Keratinocyte (primary cell): ENCODE measurements around the gene VMP1. TPM values are rescaled to one million over a fixed set of nuclear protein-coding genes. Genes with fewer than 3 reads are reported as not detected.

Experiments
- DNase-seq: peaks from one replicate; pipeline ENCODE4 v3.0.0-alpha.2; 2011; ENCODE audit warnings: low read depth, missing footprints, low spot score
- FAIRE-seq: peaks from 2 replicates; lab custom pipeline; 2011; peaks lifted over from hg19 to GRCh38; lab: Jason Lieb, UNC
- H2AFZ ChIP-seq: 2 replicates; pipeline ENCODE4 v1.6.0; 2012; ENCODE audit warnings: low read length, control low read depth, inconsistent platforms; ENCODE audit not compliant: control insufficient read depth
- H3K27ac ChIP-seq: 2 replicates; pipeline ENCODE4 v1.5.1; 2011; ENCODE audit warnings: low read length; ENCODE audit not compliant: control insufficient read depth, insufficient read depth
- H3K27me3 ChIP-seq: 3 replicates; pipeline ENCODE4 v1.6.0; 2011; ENCODE audit warnings: low read length; ENCODE audit not compliant: control insufficient read depth, insufficient read depth; ENCODE audit errors: extremely low read depth
- H3K36me3 ChIP-seq, 2 experiments: 2 replicates in 1 of 2; 3 replicates in 1 of 2; pipeline ENCODE4 v1.5.1; 2011; ENCODE audit warnings: low read length in 2 of 2, mild to moderate bottlenecking in 1 of 2; ENCODE audit not compliant: control insufficient read depth in 2 of 2, insufficient read depth in 2 of 2; ENCODE audit errors: extremely low read depth in 1 of 2
- H3K4me1 ChIP-seq: 3 replicates; pipeline ENCODE4 v1.5.1; 2011; ENCODE audit warnings: low read length; ENCODE audit not compliant: control insufficient read depth, insufficient read depth; ENCODE audit errors: extremely low read depth
- H3K4me2 ChIP-seq: 3 replicates; pipeline ENCODE4 v1.6.0; 2011; ENCODE audit warnings: low read depth, low read length; ENCODE audit not compliant: control insufficient read depth, insufficient read depth; ENCODE audit errors: extremely low read depth
- H3K4me3 ChIP-seq, 3 experiments: fragments of 200-600 bp in 1 of 3; sonication (generic) in 1 of 3; 2 replicates in 2 of 3; 3 replicates in 1 of 3; pipeline ENCODE4 v1.5.1; 2011 to 2016; ENCODE audit warnings: low read length in 3 of 3, mild to moderate bottlenecking in 3 of 3, control low read depth in 2 of 3, inconsistent platforms in 1 of 3, low read depth in 1 of 3, mixed read lengths in 1 of 3, mixed run types in 1 of 3, moderate library complexity in 1 of 3; ENCODE audit not compliant: control insufficient read depth in 2 of 3, insufficient read depth in 2 of 3; ENCODE audit errors: extremely low read depth in 1 of 3
- H3K79me2 ChIP-seq: 2 replicates; pipeline ENCODE4 v1.6.0; 2012; ENCODE audit warnings: low read length; ENCODE audit not compliant: control insufficient read depth, insufficient read depth
- H3K9ac ChIP-seq: 3 replicates; pipeline ENCODE4 v1.6.0; 2011; ENCODE audit warnings: low read length; ENCODE audit not compliant: control insufficient read depth, insufficient read depth; ENCODE audit errors: extremely low read depth
- H3K9me1 ChIP-seq: 3 replicates; pipeline ENCODE4 v1.6.0; 2011; ENCODE audit warnings: low read length; ENCODE audit not compliant: control insufficient read depth, insufficient read depth; ENCODE audit errors: extremely low read depth
- H3K9me3 ChIP-seq: 2 replicates; pipeline ENCODE4 v1.5.1; 2012; ENCODE audit warnings: low read depth, low read length; ENCODE audit not compliant: control insufficient read depth
- H4K20me1 ChIP-seq: 3 replicates; pipeline ENCODE4 v1.6.0; 2011; ENCODE audit warnings: low read length; ENCODE audit not compliant: control insufficient read depth, insufficient read depth; ENCODE audit errors: extremely low read depth
- CTCF ChIP-seq, 3 experiments: IDR thresholded peaks in 1 of 3; conservative IDR thresholded peaks in 1 of 3; optimal IDR thresholded peaks in 1 of 3; 2 replicates in 2 of 3; 3 replicates in 1 of 3; pipeline versions ENCODE3 to v1.5.1; 2011; ENCODE audit warnings: low read length in 3 of 3, mild to moderate bottlenecking in 3 of 3, moderate library complexity in 2 of 3, control low read depth in 1 of 3, inconsistent platforms in 1 of 3; ENCODE audit not compliant: insufficient read depth in 2 of 3; ENCODE audit errors: extremely low read depth in 1 of 3
- EZH2 ChIP-seq: IDR thresholded peaks from one replicate; pipeline ENCODE4 v1.6.1; 2012; ENCODE audit warnings: inconsistent platforms, mild to moderate bottlenecking, low read length, moderate library complexity
- dilution Hi-C: fragments of 300-500 bp; cut with MboI; formaldehyde crosslinking; loops from one replicate; pipeline ENCODE4 v1.7.0; 2020; ENCODE audit warnings: low sequenced_read_pairs; ENCODE audit not compliant: extremely low pct_ligation_motif_present
- polyA plus RNA-seq, 5 experiments: library from polyadenylated mRNA; depleted of rRNA in 3 of 5; stranded (reverse) in 3 of 5; stranded (forward) in 1 of 5; unstranded in 1 of 5; fragments of >200 nt; gene quantifications; 1 replicate in 1 of 5; 2 replicates in 3 of 5; 3 replicates in 1 of 5; pipeline versions ENCODE4 v1.2.1 to v1.2.3, GENCODE V29; 2011 to 2012; ENCODE audit warnings: missing spikeins in 2 of 5, low read depth in 1 of 5, low replicate concordance in 1 of 5

VMP1 gene
- polyA plus RNA-seq, 1 donor (not counting 4 experiments of a cell fraction or from before 2014, with no cell fraction given) = 303 TPM

DNA sequence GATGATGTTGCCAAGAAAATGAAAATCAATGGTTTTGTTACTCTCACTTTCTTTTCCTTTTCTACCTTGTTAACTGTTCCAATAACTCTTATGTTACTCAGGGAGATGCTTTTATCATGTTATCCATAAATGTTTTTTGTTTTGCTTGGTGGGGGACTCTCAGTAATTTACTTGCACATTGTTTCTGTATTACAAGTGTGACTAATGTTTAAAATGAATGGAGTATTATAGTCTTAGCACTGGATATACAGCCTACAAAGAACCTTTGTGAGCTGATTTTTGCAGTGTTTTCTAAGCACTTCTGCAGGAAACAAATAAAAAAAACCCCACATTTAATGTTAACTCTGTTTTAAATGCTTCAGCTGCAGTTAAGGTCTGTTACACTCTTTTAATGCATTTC lies 12.1 kb downstream of the VMP1 start:
- FAIRE-seq (no peak), DNase-seq (no peak)
- H3K79me2 ChIP-seq = peaks cover 79% of the 10 kb centered on the region
- H3K9me1 ChIP-seq = no peaks in the 10 kb centered on the region
- peaks cover 2 to 3% of the 10 kb centered on the region in 2 experiments for H3K36me3 ChIP-seq
- H3K4me2 ChIP-seq = no peak overlapping the region
- dilution Hi-C loops = no loop called here
- no peaks in the 10 kb centered on the region for H3K27me3 ChIP-seq
- no peaks in the 10 kb centered on the region for H3K4me1 ChIP-seq
- no peak overlapping the region for H3K4me3 ChIP-seq
- no peak for TF ChIP-seq CTCF (optimal IDR thresholded peaks at IDR 0.05 in 1 of 3, IDR thresholded peaks at IDR 0.05 in 1 of 3, conservative IDR thresholded peaks at IDR 0.05 in 1 of 3; ENCODE audit: extremely low read depth in 1 of 3, insufficient read depth in 2 of 3, low read length in 3 of 3)
- no peak for TF ChIP-seq EZH2
- H3K9ac ChIP-seq = no peak overlapping the region
- no peak overlapping the region for H3K27ac ChIP-seq
- no peaks in the 10 kb centered on the region for H3K9me3 ChIP-seq
- H4K20me1 ChIP-seq = peaks cover 3% of the 10 kb centered on the region
- H2AFZ ChIP-seq = no peak overlapping the region

DNA sequence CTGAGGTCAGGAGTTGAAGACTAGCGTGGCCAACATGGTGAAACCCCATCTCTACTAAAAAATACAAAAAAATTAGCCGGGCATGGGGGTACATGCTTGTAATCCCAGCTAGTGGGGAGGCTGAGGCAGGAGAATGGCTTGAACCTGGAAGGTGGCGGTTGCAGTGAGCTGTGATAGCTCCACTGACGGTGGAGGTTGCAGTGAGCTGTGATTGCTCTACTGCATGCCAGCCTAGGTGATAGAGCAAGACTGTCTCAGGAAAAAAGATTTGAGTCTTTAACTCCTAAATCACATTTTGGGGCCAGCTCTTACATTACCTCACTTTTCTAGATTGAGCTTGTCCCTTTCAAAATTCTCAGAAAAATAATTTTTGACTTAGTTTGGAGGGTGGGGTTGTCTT lies 15.2 kb downstream of the VMP1 start:
- Histone ChIP-seq H3K9me3 (no peaks in the 10 kb centered on the region), H3K27me3 (no peaks in the 10 kb centered on the region), H3K36me3 (peaks cover 2% of the 10 kb centered on the region in 2 experiments), H3K4me3 (no peak overlapping the region), H2AFZ (no peak overlapping the region), H3K9ac (no peak overlapping the region), H3K79me2 (peaks cover 68% of the 10 kb centered on the region), H3K4me1 (no peaks in the 10 kb centered on the region), H3K27ac (no peak overlapping the region), H3K9me1 (no peaks in the 10 kb centered on the region), H4K20me1 (no peaks in the 10 kb centered on the region), H3K4me2 (no peak overlapping the region)
- FAIRE-seq = no peak
- TF ChIP-seq CTCF (optimal IDR thresholded peaks at IDR 0.05 in 1 of 3, IDR thresholded peaks at IDR 0.05 in 1 of 3, conservative IDR thresholded peaks at IDR 0.05 in 1 of 3; ENCODE audit: extremely low read depth in 1 of 3, insufficient read depth in 2 of 3, low read length in 3 of 3) = no peak
- no peak for TF ChIP-seq EZH2
- DNase-seq = no peak
- dilution Hi-C loops = no loop called here
